Measurements from ENCODE around the gene ICAM5.
A peak's percentile ranks its signal among the peaks of the same experiment; 100 is the strongest.
"Not testable (repeated sequence)": the region's sequence is repeated elsewhere in the genome, so short reads cannot be mapped to it uniquely, and the experiment has no call there.

The ICAM5 gene, protein sequence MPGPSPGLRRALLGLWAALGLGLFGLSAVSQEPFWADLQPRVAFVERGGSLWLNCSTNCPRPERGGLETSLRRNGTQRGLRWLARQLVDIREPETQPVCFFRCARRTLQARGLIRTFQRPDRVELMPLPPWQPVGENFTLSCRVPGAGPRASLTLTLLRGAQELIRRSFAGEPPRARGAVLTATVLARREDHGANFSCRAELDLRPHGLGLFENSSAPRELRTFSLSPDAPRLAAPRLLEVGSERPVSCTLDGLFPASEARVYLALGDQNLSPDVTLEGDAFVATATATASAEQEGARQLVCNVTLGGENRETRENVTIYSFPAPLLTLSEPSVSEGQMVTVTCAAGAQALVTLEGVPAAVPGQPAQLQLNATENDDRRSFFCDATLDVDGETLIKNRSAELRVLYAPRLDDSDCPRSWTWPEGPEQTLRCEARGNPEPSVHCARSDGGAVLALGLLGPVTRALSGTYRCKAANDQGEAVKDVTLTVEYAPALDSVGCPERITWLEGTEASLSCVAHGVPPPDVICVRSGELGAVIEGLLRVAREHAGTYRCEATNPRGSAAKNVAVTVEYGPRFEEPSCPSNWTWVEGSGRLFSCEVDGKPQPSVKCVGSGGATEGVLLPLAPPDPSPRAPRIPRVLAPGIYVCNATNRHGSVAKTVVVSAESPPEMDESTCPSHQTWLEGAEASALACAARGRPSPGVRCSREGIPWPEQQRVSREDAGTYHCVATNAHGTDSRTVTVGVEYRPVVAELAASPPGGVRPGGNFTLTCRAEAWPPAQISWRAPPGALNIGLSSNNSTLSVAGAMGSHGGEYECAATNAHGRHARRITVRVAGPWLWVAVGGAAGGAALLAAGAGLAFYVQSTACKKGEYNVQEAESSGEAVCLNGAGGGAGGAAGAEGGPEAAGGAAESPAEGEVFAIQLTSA

DNA sequence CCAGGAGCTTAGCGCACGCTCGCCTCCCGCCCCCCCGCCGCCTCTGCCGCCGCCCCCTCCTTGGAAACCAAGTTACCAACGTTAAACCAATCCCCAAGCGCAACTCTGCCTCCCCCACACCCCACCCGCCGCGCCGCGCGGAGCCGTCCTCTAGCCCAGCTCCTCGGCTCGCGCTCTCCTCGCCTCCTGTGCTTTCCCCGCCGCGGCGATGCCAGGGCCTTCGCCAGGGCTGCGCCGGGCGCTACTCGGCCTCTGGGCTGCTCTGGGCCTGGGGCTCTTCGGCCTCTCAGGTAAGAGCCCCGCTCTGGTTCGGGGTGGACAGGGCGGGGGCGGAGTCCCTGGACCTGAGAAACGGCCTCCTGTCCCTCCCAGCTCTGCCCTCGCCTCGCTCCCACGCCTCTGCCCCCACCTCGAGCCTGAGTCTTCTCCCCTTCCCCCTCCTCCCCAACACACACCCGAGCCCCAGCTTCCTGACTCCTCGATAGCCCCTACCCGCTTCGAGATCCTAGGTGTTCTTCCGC, at the start of gene ICAM5:
Gene ICAM5, plus strand, starts transcription at position 117 of the 521 bp plus-strand sequence. Its CDS starts 92 bp downstream, at position 209.
- H3K4me3 ChIP-seq (ENCODE audit: low read depth, low read length), result peak within 1 kb of the TSS; percentile 41

DNA sequence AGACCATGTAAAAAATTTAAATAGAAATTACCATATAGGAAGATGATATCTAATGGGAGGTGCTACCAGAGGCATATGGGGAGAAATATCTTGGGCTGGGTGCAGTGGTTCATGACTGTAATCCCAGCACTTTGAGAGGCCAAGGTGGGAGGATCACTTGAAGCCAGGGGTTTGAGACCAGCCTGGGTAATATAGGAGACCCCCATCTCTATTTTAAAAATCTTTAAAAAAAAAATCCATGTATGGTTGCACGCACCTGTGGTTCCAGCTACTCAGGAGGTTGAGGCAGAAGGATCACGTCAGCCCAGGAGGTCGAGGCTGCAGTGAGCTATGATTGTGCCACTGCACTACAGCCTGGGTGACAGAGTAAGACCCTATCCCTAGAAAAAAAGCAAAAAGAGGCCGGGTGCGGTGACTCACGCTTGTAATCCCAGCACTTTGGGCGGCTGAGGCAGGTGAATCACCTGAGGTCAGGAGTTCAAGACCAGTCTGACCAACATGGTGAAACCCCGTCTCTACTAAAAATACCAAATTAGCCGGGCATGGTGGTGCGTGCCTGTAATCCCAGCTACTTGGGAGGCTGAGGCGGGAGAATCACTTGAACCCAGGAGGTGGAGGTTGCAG, 47.8 kb upstream of the ICAM5 start:
- not testable (repeated sequence) for H3K4me3 ChIP-seq (ENCODE audit: low read depth, low read length)

DNA sequence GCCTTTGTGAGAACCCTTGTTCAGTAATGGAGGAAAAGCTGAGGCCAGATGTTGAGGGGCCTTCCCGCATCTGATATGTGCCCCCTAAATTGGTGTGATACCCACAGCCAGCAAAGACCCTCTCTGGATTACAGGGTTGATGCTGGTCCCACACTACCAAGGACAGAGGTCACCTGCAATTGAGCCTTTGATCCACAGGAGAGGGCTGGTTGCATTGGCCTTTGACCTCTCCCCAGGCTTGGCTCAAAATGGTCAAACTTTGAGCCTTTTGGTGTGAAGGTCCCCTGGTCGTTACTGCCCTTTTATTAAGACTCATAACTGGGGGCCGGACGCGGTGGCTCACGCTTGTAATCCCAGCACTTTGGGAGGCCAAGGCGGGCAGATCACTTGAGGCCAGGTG, 46.1 kb upstream of the ICAM5 start:
- no peak overlapping the region for H3K4me3 ChIP-seq (ENCODE audit: low read depth, low read length)

DNA sequence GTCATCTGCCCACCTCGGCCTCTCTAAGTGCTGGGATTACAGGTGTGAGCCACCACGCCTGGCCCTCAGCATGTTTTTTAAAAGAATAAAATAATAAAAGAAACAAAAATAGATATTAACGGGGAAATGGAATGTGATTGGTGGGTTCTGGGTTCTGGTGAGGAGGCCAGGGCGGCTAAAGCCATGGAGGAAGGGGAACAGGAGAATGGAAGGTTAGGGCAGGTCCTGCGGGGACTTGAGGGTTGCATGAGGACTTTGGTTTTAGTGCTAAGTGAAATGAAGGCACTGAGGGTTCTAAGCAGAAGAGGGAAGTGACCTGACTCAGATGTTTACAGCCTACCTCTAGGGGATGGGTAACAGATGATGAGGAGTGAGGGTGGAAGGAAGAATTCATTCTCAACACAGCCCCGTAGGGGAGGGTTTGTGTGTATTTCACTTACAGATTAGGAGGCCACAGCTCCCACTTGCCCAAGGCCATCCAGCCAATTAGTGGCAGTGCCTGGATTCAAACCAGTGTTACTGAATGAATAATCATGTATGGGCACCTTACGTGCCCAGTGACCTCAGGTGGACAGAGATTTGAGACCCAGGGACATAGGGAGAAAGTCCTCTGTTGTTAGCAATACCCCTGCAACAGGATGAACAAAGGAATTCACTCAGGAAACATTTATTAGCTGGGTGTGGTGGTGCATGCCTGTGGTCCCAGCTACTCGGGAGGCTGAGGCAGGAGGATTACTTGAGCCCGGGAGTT, 44.4 kb upstream of the ICAM5 start:
- no peak overlapping the region for H3K4me3 ChIP-seq (ENCODE audit: low read depth, low read length)

DNA sequence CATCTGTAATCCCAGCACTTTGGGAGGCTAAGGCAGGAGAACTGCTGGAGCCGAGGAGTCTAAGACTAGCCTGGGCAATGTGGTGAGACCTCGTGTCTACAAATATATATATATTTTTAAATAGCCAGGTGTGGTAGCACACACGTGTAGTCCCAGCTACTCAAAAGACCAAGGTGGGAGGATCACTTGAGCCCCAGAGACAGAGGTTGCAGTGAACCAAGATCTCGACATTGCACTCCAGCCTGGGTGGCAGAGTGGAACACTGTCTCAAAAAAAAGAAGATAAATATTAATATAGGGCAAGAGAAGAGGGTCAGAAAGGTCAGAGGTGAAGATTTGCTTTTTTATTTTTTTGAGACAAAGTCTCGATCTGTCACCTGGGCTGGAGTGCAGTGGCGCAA, 43.2 kb upstream of the ICAM5 start:
- no peak overlapping the region for H3K4me3 ChIP-seq (ENCODE audit: low read depth, low read length)

DNA sequence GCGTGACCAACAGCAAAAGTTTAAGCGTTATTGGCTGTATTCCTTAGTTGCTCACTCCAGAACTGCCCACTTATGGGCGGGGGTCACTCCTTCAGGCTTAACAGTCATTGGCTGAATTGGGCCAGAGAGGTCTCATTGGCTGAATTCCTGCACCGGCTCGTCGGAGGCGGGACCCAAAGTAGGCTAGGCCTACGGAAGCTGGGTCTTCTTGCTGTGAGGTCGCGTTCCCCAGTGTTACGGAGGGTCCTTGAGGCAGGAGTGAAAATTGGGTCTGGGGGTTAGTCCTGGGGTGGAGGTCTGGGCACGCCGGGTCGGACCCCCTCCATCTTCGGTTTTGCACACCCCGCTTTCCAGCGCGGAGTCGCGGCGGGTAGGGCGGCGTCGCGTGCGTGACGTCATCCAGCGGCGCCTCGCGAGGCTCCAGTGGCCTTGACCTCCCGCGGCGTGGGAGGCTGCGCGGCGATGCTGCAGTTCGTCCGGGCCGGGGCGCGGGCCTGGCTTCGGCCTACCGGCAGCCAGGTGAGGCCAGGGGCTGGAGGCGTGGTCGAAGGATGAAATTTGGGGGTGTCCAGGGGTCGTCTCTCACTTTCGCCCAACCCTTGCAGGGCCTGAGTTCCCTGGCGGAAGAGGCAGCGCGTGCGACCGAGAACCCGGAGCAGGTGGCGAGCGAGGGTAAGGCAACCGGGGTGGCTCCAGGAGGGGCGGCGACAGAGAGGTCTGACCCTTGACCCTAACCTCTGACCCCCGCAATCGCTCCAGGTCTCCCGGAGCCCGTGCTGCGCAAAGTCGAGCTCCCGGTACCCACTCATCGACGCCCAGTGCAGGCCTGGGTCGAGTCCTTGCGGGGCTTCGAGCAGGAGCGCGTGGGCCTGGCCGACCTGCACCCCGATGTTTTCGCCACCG, 37.7 kb upstream of the ICAM5 start, which contains the start of gene MRPL4:
Gene MRPL4, plus strand, starts transcription at position 423 of the 903 bp plus-strand sequence. Its CDS starts 40 bp downstream, at position 463.
- peak within 1 kb of the TSS; percentile 97 for H3K4me3 ChIP-seq (ENCODE audit: low read depth, low read length)

DNA sequence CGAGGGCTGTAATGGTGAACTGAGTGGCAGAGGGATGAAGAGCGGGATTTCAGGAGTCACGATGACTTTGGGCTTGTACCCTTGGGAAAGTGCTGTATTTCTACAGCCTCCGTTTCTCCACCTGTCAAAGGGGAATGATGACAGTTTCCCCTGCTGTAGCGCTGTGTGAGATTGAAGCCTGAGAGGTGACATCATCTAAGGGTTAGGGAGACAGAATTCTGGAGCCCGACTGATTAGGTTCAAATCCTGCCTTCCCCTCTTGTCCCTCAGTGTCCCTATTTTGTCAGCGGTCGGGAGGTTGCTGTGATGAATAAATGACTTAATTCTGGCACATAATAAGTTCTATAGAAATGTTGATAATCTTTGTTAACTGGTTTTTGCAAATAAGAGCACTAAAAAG, 37.0 kb upstream of the ICAM5 start:
- peak overlapping the region; percentile 97 for H3K4me3 ChIP-seq (ENCODE audit: low read depth, low read length)

DNA sequence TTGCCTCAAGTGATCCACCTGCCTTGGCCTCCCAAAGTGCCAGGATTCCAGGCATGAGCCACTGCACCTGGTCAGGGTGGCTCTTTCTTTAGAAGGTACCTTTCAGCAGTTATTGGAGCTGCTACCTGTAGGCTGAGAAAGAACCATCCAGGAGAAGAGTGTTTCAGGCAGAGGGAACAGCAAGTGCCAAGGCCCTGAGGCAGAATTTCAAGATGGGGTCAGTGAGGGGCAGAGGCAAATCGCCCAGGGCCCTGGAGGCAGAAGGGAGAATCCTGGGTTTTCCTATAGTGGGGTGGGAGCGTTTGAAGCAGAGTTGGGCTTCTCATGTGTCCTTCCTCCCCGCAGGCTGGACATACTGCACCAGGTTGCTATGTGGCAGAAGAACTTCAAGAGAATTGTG, 35.5 kb upstream of the ICAM5 start:
- no peak overlapping the region for H3K4me3 ChIP-seq (ENCODE audit: low read depth, low read length)

DNA sequence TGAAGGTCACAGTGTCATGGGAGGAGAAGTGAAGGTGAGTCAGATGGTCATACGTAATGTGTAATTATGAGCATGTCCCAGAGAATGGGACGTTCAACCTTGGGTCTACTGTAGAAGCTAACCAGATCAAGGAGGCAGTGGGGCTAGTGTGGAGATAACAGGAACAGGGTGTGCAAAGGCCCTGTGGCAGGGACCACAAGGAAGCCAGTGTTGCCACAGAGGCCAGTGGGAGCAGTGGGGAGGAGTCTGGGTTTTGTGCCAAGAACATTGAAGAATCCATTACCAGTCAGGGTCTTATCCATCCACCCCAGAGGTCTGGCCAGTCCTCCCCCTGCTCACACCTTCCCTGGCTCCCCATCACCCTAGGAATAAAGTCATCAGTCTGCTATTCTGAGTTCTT, 34.4 kb upstream of the ICAM5 start:
- no peak overlapping the region for H3K4me3 ChIP-seq (ENCODE audit: low read depth, low read length)

DNA sequence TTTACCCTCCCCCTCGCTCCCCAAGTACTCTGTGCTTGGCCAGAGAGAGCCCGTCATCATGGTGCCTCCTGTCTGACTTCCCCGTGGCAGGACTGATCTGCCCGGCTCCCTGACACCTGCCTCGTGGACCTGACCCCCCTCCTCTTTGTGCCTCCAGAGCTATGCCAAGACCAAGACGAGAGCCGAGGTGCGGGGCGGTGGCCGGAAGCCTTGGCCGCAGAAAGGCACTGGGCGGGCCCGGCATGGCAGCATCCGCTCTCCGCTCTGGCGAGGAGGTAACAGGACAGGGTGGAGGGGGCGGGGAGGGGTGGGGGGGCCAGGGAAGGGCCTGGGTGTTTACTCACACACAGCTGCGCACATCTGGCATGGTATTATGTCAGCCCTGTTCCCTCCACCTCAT, 33.2 kb upstream of the ICAM5 start:
- H3K4me3 ChIP-seq (ENCODE audit: low read depth, low read length), result no peak overlapping the region

DNA sequence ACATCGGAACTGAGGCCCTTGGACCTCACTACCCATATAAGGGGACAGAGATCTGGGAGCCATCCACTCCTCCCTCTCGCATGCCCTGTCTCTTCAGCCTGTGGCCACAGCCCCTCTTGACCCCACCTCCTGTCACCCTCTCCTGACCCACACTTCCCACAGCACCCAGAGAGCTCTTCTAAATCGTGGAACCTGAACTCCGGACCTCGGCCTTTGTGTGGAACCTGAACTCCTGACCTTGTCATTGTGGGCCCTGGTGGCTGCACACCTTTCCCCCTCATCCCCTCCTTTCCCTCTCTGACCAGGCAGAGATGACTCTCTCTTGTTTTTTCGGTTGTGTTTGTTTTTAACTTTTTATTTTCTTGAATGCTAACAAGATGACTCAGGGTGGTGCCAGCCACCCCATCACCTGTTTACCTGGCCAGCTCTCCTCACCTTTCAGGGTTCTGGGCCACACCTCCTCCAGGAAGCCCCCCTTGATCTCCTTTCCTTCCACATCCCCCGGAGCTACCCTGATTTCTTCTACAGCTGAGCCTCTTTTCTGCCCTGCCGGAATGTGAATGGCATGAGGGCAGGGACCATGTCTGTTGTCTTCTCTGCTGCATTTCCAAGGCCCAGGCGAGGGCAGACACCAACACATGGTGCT, 32.7 kb upstream of the ICAM5 start:
- no peak overlapping the region for H3K4me3 ChIP-seq (ENCODE audit: low read depth, low read length)

DNA sequence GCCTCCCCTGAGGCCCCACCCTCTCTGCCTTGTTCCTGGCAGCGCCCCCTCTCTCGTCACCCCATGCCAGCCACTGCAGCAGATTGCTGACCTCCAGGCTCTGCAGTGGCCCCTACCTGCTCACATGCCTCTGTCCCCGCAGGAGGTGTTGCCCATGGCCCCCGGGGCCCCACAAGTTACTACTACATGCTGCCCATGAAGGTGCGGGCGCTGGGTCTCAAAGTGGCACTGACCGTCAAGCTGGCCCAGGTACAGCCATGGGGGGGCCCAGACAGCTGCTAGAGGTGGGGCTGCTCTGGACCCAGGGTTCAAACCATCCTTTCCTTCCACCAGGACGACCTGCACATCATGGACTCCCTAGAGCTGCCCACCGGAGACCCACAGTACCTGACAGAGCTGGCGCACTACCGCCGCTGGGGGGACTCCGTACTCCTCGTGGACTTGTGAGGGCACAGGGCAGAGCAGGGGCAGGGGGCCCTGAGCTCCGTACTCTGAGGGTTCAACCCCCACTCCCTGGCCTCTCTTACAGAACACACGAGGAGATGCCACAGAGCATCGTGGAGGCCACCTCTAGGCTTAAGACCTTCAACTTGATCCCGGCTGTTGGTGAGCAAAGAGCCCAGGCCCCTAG, 31.6 kb upstream of the ICAM5 start:
- H3K4me3 ChIP-seq (ENCODE audit: low read depth, low read length), result no peak overlapping the region

DNA sequence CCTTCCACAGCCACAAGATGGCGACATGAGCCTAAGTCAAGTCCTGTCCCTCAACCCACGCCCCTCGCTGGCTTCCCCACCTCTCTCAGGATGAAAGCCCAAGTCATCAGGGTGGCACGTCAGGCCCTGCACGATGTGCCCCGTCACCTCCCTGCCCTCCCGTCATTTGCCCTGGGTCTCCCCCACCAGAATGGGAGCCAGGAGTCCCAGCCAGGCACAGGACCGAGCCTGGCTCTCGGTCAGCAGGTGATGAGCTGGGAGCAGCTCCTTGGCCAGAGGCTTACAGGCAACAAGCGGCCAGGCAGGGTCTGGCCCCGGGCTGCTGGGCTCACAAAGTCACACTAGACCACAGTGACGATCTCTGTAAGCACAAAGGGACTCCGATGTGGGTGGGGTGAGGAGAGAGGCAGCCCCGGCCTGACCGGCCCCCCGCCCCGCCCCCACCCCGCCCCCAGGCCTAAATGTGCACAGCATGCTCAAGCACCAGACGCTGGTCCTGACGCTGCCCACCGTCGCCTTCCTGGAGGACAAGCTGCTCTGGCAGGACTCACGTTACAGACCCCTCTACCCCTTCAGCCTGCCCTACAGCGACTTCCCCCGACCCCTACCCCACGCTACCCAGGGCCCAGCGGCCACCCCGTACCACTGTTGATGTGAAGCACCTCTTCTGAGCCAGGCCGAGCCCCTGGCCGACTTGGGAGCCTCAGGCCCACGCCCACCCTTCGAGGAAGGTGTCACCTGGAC, 30.4 kb upstream of the ICAM5 start:
- H3K4me3 ChIP-seq (ENCODE audit: low read depth, low read length), result no peak overlapping the region

DNA sequence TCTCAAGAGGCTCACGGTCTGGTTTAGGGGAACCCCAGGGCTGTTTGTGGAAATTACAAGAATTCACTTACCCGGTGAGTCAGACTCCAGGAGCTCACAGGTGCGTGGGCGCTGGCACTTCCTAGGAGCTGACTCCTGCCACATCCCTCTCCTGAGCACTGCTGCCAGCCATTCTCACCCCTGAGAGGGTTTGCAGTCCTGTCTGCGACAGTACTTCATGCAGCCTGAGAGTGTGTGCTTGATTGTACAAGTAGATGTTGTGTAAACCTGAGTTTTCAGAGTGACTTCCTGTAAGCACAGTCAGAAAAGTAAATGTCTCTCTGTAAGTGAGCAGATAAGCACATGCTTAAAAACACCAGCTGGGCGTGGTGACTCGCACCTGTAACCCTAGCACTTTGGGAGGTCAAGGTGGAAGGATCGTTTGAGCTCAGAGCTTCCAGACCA, 29.6 kb upstream of the ICAM5 start:
- no peak overlapping the region for H3K4me3 ChIP-seq (ENCODE audit: low read depth, low read length)

DNA sequence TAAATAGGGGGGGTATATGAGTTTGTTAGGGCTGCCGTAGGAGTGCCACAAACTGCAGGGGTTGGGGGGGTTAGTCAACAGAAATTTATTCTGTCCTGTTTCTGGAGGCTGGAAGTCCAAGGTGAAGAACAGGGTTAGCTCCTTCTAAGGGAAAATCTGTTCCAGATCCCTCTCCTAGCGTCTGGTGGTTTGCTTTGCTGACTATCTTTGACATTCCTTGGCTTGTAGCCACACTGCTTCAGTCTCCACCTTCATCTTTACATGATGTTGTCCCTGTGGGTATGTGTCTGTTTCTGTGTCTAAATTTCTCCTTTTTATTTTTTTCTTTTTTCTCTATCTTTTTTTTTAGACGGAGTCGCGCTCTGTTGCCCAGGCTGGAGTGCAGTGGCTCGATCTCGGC, 27.0 kb upstream of the ICAM5 start:
- no peak overlapping the region for H3K4me3 ChIP-seq (ENCODE audit: low read depth, low read length)

DNA sequence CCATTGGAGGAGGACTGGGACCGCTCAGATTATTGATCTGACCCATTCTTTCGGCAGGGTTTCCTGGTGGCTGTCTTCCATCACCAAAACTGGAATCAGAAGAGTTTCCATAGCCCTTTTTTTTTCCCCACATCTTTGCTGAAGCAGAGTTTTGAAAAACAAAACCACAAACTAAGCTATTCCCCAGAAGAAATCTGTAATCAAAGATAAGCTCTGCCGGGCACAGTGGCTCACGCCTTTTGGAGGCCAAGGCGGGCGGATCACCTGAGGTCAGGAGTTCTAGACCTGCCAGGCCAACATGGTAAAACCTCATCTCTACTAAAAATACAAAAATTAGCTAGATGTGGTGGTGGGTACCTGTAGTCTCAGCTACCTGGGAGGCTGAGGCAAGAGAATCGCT, 23.0 kb upstream of the ICAM5 start:
- no peak overlapping the region for H3K4me3 ChIP-seq (ENCODE audit: low read depth, low read length)

DNA sequence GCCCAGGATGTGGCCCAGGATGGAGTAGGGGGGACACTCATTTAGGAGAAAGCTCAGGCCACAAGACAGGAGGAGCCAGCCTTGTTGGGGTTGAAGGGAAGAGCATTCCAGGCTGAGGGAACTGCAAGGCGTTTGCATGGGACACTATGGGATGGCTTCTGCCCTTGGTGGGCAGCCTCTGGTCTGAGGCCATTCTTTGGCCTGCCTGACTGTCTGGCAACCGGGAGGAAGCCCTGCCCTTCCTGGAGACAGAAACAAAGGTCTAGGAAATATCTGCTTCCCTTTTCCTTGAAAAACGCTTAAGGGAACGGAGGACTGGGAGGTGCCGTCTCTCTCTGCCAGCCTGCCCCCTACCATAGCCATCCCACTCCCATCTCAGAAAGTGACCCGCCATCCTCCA, 21.7 kb upstream of the ICAM5 start:
- H3K4me3 ChIP-seq (ENCODE audit: low read depth, low read length), result no peak overlapping the region

All from iPS-11a (cell line).